H1 (cell line): ENCODE measurements around the gene KLHL26. TPM values are rescaled to one million over a fixed set of nuclear protein-coding genes. Genes with fewer than 3 reads are reported as not detected.

Experiments used
- CTCF ChIA-PET: fragments of 300-600 bp; sonication (Branson Sonifier 250); formaldehyde crosslinking; loops from one replicate; lab custom pipeline; 2021; ENCODE audit not compliant: partially characterized antibody; lab: Charles Lee
- POLR2A ChIA-PET: fragments of 300-600 bp; sonication (Branson Sonifier 250); formaldehyde crosslinking; loops from one replicate; lab custom pipeline; 2021; ENCODE audit warnings: inconsistent platforms; ENCODE audit not compliant: partially characterized antibody; lab: Charles Lee
- DNase-seq, 2 experiments: peaks; one replicate each; pipeline versions ENCODE4 v3.0.0 to v3.0.0-alpha.2; 2010 to 2022; ENCODE audit warnings: low spot score in 2 of 2, low read depth in 1 of 2, mixed read lengths in 1 of 2
- FAIRE-seq: peaks from 2 replicates; lab custom pipeline; 2011; peaks lifted over from hg19 to GRCh38; lab: Jason Lieb, UNC
- H2AFZ ChIP-seq: 2 replicates; pipeline ENCODE4 v1.8.1; 2012; ENCODE audit warnings: low read length, inconsistent platforms
- H2AK5ac ChIP-seq: 2 replicates; pipeline ENCODE4 v1.6.1; 2013; ENCODE audit warnings: low read depth, low read length
- H2BK120ac ChIP-seq: replicated peaks from 2 replicates; pipeline ENCODE3; 2013; ENCODE audit warnings: low read depth, low read length, inconsistent platforms
- H2BK12ac ChIP-seq: 2 replicates; pipeline ENCODE4 v1.6.1; 2013; ENCODE audit warnings: low read depth, low read length
- H2BK15ac ChIP-seq: 2 replicates; pipeline ENCODE4 v1.6.1; 2013; ENCODE audit warnings: low read length
- H2BK20ac ChIP-seq: 2 replicates; pipeline ENCODE4 v1.6.1; 2013; ENCODE audit warnings: low read length
- H2BK5ac ChIP-seq: 2 replicates; pipeline ENCODE4 v1.6.1; 2013; ENCODE audit warnings: low read depth, low read length
- H3K14ac ChIP-seq: 2 replicates; pipeline ENCODE4 v1.6.1; 2013; ENCODE audit warnings: inconsistent platforms; ENCODE audit not compliant: insufficient read length
- H3K18ac ChIP-seq: 2 replicates; pipeline ENCODE4 v1.6.1; 2013; ENCODE audit warnings: low read length; ENCODE audit errors: extremely low read depth
- H3K23ac ChIP-seq: 2 replicates; pipeline ENCODE4 v1.6.1; 2013; ENCODE audit warnings: inconsistent platforms; ENCODE audit not compliant: insufficient read length
- H3K23me2 ChIP-seq: 2 replicates; pipeline ENCODE4 v1.6.1; 2013; ENCODE audit warnings: low read depth, low read length
- H3K27ac ChIP-seq: 2 replicates; pipeline ENCODE4 v1.6.1; 2011; ENCODE audit warnings: low read depth, low read length, inconsistent platforms
- H3K27me3 ChIP-seq, 4 experiments: replicated peaks in 1 of 4; 1 replicate in 1 of 4; 2 replicates in 3 of 4; pipeline versions ENCODE4 v1.6.1 to v1.8.1; 2011 to 2013; ENCODE audit warnings: low read length in 3 of 4, mild to moderate bottlenecking in 3 of 4, inconsistent platforms in 2 of 4, mixed read lengths in 2 of 4, moderate library complexity in 1 of 4; ENCODE audit not compliant: control insufficient read depth in 3 of 4, insufficient read depth in 3 of 4; ENCODE audit errors: extremely low read depth in 1 of 4
- H3K36me3 ChIP-seq, 4 experiments: 2 replicates each; pipeline versions ENCODE4 v1.6.1 to v1.8.1; 2011 to 2013; ENCODE audit warnings: mild to moderate bottlenecking in 4 of 4, low read length in 3 of 4, moderate library complexity in 2 of 4, control low read depth in 1 of 4, inconsistent platforms in 1 of 4; ENCODE audit not compliant: insufficient read depth in 4 of 4, control insufficient read depth in 2 of 4
- H3K4ac ChIP-seq: replicated peaks from 2 replicates; pipeline ENCODE3; 2013; ENCODE audit warnings: low read length, low read depth, mixed read lengths, inconsistent platforms; ENCODE audit not compliant: insufficient read length
- H3K4me1 ChIP-seq, 4 experiments: replicated peaks in 1 of 4; 1 replicate in 1 of 4; 2 replicates in 3 of 4; pipeline versions ENCODE4 v1.6.1 to v1.8.1; 2011 to 2013; ENCODE audit warnings: low read length in 3 of 4, inconsistent platforms in 2 of 4, mixed read lengths in 1 of 4; ENCODE audit not compliant: insufficient read depth in 4 of 4, control insufficient read depth in 3 of 4
- H3K4me2 ChIP-seq, 2 experiments: 2 replicates each; pipeline versions ENCODE4 v1.6.1 to v1.8.1; 2011 to 2013; ENCODE audit warnings: low read depth in 2 of 2, low read length in 2 of 2, control low read depth in 1 of 2, inconsistent platforms in 1 of 2, mild to moderate bottlenecking in 1 of 2; ENCODE audit not compliant: insufficient read depth in 1 of 2
- H3K4me3 ChIP-seq, 4 experiments: fragments of 200-600, 300-600 bp in 1 of 4; sonication (generic), shearing (Covaris generic), sonication (Bioruptor Twin) in 1 of 4; 2 replicates each; pipeline versions ENCODE4 v1.5.1 to v1.8.1; 2011 to 2016; ENCODE audit warnings: low read length in 4 of 4, low read depth in 3 of 4, control low read depth in 2 of 4, inconsistent platforms in 2 of 4, mild to moderate bottlenecking in 2 of 4, mixed read lengths in 1 of 4, moderate library complexity in 1 of 4; ENCODE audit not compliant: insufficient read depth in 2 of 4; ENCODE audit errors: extremely low read depth in 1 of 4
- H3K56ac ChIP-seq: replicated peaks from 2 replicates; pipeline ENCODE3; 2013; ENCODE audit warnings: low read depth, mild to moderate bottlenecking, mixed read lengths, low read length, inconsistent platforms; ENCODE audit not compliant: insufficient read length
- H3K79me1 ChIP-seq: 2 replicates; pipeline ENCODE4 v1.6.1; 2013; ENCODE audit warnings: low read depth, low read length, control low read depth
- H3K79me2 ChIP-seq, 2 experiments: 2 replicates each; pipeline versions ENCODE4 v1.6.1 to v1.8.1; 2012 to 2013; ENCODE audit warnings: low read length in 2 of 2, mild to moderate bottlenecking in 2 of 2, inconsistent platforms in 1 of 2; ENCODE audit not compliant: insufficient read depth in 2 of 2, control insufficient read depth in 1 of 2
- H3K9ac ChIP-seq, 4 experiments: replicated peaks in 1 of 4; 1 replicate in 1 of 4; 2 replicates in 3 of 4; pipeline versions ENCODE4 v1.6.1 to v1.8.1; 2011 to 2013; ENCODE audit warnings: low read depth in 3 of 4, low read length in 3 of 4, control low read depth in 2 of 4, mild to moderate bottlenecking in 2 of 4, moderate library complexity in 2 of 4, inconsistent platforms in 1 of 4; ENCODE audit errors: extremely low read depth in 1 of 4
- H3K9me3 ChIP-seq, 2 experiments: 2 replicates each; pipeline versions ENCODE4 v1.6.1 to v1.8.1; 2012 to 2013; ENCODE audit warnings: mild to moderate bottlenecking in 2 of 2, moderate library complexity in 2 of 2, control low read depth in 1 of 2, inconsistent platforms in 1 of 2, low read depth in 1 of 2, low read length in 1 of 2, mixed read lengths in 1 of 2; ENCODE audit not compliant: insufficient read depth in 2 of 2
- H4K20me1 ChIP-seq, 2 experiments: replicated peaks in 1 of 2; 2 replicates each; pipeline versions ENCODE3 to v1.8.1; 2011 to 2013; ENCODE audit warnings: inconsistent platforms in 2 of 2, low read length in 2 of 2, mild to moderate bottlenecking in 1 of 2; ENCODE audit not compliant: insufficient read depth in 2 of 2, control insufficient read depth in 1 of 2
- H4K5ac ChIP-seq: 2 replicates; pipeline ENCODE4 v1.6.1; 2013; ENCODE audit warnings: low read length, low read depth, mixed read lengths, inconsistent platforms; ENCODE audit not compliant: insufficient read length
- H4K8ac ChIP-seq: 2 replicates; pipeline ENCODE4 v1.8.0; 2013; ENCODE audit warnings: mild to moderate bottlenecking, moderate library complexity, low read length, inconsistent platforms; ENCODE audit not compliant: insufficient read depth; ENCODE audit errors: extremely low read depth
- H4K91ac ChIP-seq: replicated peaks from 2 replicates; pipeline ENCODE3; 2013; ENCODE audit warnings: low read length, mixed read lengths, inconsistent platforms; ENCODE audit not compliant: insufficient read length
- BCL11A ChIP-seq, 2 experiments: IDR thresholded peaks; one replicate each; pipeline ENCODE4 v1.6.1; 2011; ENCODE audit warnings: low read depth in 2 of 2, low read length in 2 of 2, mild to moderate bottlenecking in 2 of 2
- CBX5 ChIP-seq: fragments of 300-800, 300-1000 bp; sonication (generic); IDR thresholded peaks from 2 replicates; pipeline ENCODE4 v1.7.1; 2016; ENCODE audit warnings: antibody characterized with exemption, low read length, low read depth
- EGR1 ChIP-seq: IDR thresholded peaks from 2 replicates; pipeline ENCODE4 v1.6.1; 2011; ENCODE audit warnings: low read depth, low read length, borderline replicate concordance
- EP300 ChIP-seq, 2 experiments: IDR thresholded peaks; 1 replicate in 1 of 2; 2 replicates in 1 of 2; pipeline ENCODE4 v1.6.1; 2011 to 2012; ENCODE audit warnings: low read depth in 2 of 2, low read length in 2 of 2, mild to moderate bottlenecking in 2 of 2, borderline replicate concordance in 1 of 2, inconsistent platforms in 1 of 2, moderate library complexity in 1 of 2
- EZH2 ChIP-seq: fragments of 200-600 bp; sonication (generic); IDR thresholded peaks from 2 replicates; pipeline ENCODE4 v1.7.1; 2012; ENCODE audit warnings: low read depth, mild to moderate bottlenecking, moderate library complexity, low read length, inconsistent platforms; ENCODE audit not compliant: severe bottlenecking
- GTF2F1 ChIP-seq: IDR thresholded peaks from 2 replicates; pipeline ENCODE4 v1.6.1; 2012; ENCODE audit warnings: low read depth, low read length, improper control_type of control experiment, borderline replicate concordance
- HDAC2 ChIP-seq, 2 experiments: fragments of 300-600 bp in 1 of 2; sonication (generic) in 1 of 2; IDR thresholded peaks; 2 replicates each; pipeline ENCODE4 v1.6.1; 2011 to 2012; ENCODE audit warnings: low read depth in 2 of 2, low read length in 2 of 2, mild to moderate bottlenecking in 2 of 2, moderate library complexity in 2 of 2, borderline replicate concordance in 1 of 2, inconsistent platforms in 1 of 2
- NRF1 ChIP-seq: IDR thresholded peaks from 2 replicates; pipeline ENCODE4 v1.6.1; 2011; ENCODE audit warnings: mild to moderate bottlenecking, low read depth, low read length, improper control_type of control experiment
- PHF8 ChIP-seq: fragments of 200-600 bp; sonication (generic); conservative IDR thresholded peaks from 2 replicates; pipeline ENCODE4 v1.7.1; 2012; ENCODE audit warnings: low read depth, mild to moderate bottlenecking, inconsistent platforms, low read length, moderate library complexity
- SUZ12 ChIP-seq: fragments of 200-600 bp; sonication (generic); IDR thresholded peaks from 2 replicates; pipeline ENCODE4 v1.6.1; 2012; ENCODE audit warnings: mild to moderate bottlenecking, inconsistent platforms, low read length, moderate library complexity, mixed read lengths
- WGBS, 2 experiments: shearing (Covaris generic) in 1 of 2; methylation state at CpG; one replicate each; pipeline versions ENCODE4 v1.1.6 to v1.1.7; 2013 to 2015; ENCODE audit warnings: low lambda C conversion rate in 2 of 2, mixed read lengths in 2 of 2, inconsistent platforms in 1 of 2, low coverage in 1 of 2, missing lambda C conversion rate in 1 of 2; ENCODE audit not compliant: insufficient replicate concordance in 2 of 2, insufficient coverage in 1 of 2, insufficient read length in 1 of 2; ENCODE audit errors: extremely low coverage in 1 of 2, missing lambda C conversion rate in 1 of 2; 5-methylcytosine and 5-hydroxymethylcytosine counted together
- polyA plus RNA-seq, 7 experiments: library from polyadenylated mRNA; depleted of rRNA in 3 of 7; stranded (reverse) in 5 of 7; unstranded in 2 of 7; fragments of >200 nt in 5 of 7; fragments of 200-250 nt in 2 of 7; gene quantifications; 1 replicate in 5 of 7; 2 replicates in 1 of 7; 4 replicates in 1 of 7; pipeline versions ENCODE4 v1.2.1 to v1.2.3, GENCODE V29; 2011 to 2013; ENCODE audit warnings: missing spikeins in 2 of 7, mixed read lengths in 2 of 7
- total RNA-seq: library from RNA; stranded (reverse); fragmentation: NEBNext Ultra II Directional; extraction: Animal tissue kit (Norgen Biotek cat#: 25700); gene quantifications from 2 replicates; pipeline ENCODE4 v1.2.1, GENCODE V29; 2021

The KLHL26 gene
- total and polyA plus RNA-seq, 2 of the 8 experiments (the other 6 are each of a cell fraction or from before 2014, with no cell fraction given): 2.2 to 8.8 TPM

DNA sequence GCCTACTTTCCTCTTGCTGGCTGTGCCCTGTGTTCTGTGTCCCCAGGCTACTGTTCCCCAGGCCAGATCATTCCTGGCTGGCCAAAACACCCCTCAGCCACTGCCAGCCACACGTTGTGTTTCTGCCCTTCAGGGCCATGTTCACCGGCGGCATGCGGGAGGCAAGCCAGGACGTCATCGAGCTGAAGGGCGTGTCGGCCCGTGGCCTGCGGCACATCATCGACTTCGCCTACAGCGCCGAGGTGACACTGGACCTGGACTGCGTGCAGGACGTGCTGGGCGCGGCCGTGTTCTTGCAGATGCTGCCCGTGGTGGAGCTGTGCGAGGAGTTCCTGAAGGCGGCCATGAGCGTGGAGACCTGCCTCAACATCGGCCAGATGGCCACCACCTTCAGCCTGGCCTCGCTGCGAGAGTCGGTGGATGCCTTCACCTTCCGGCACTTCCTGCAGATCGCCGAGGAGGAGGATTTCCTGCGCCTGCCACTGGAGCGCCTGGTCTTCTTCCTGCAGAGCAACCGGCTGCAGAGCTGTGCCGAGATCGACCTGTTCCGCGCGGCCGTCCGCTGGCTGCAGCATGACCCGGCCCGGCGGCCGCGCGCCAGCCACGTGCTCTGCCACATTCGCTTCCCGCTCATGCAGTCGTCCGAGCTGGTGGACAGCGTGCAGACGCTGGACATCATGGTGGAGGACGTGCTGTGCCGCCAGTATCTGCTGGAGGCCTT is 30.9 kb downstream of the KLHL26 start:
- no peaks in the 10 kb centered on the region for H3K9me3 ChIP-seq
- no peak overlapping the region for H2AFZ ChIP-seq
- ChIA-PET POLR2A (no interaction called here), CTCF (interaction anchor here (0.9 to 1.2 kb wide), 2 partner anchors 19 to 198 kb away, joined by 3 read pairs; no protein-coding TSS in a partner anchor)
- H3K4me1 ChIP-seq: peaks cover 0 to 8% (median 3%) of the 10 kb centered on the region in 4 experiments; a peak in 4 of 7 replicates
- H3K79me1 ChIP-seq: no peaks in the 10 kb centered on the region
- H4K20me1 ChIP-seq: peaks cover 2 to 8% of the 10 kb centered on the region in 2 experiments
- no peak overlapping the region for H3K18ac ChIP-seq
- H2BK20ac ChIP-seq: no peak overlapping the region
- no peak overlapping the region for H2BK12ac ChIP-seq
- peaks cover 0 to 17% (median 2%) of the 10 kb centered on the region in 4 experiments; a peak in 4 of 8 replicates for H3K36me3 ChIP-seq
- DNase-seq: no peak
- WGBS, 2 experiments: 96% methylated on average over 55 of the region's 55 CpGs; no CpG with 5 or more reads in 1 of the 2 experiments
- no peak overlapping the region for H3K23ac ChIP-seq
- H3K23me2 ChIP-seq: no peaks in the 10 kb centered on the region
- H2BK120ac ChIP-seq: no peak overlapping the region
- no peak overlapping the region for H3K56ac ChIP-seq
- no peak for FAIRE-seq
- no peak overlapping the region for H4K91ac ChIP-seq
- no peak overlapping the region for H3K4me2 ChIP-seq
- no peak overlapping the region for H3K27ac ChIP-seq
- no peaks in the 10 kb centered on the region for H3K79me2 ChIP-seq
- H4K8ac ChIP-seq: no peak overlapping the region
- H3K14ac ChIP-seq: no peak overlapping the region
- H2BK15ac ChIP-seq: no peak overlapping the region
- H4K5ac ChIP-seq: no peak overlapping the region
- no peak overlapping the region for H2BK5ac ChIP-seq
- H3K4ac ChIP-seq: no peak overlapping the region
- H2AK5ac ChIP-seq: no peak overlapping the region
- H3K4me3 ChIP-seq: no peak overlapping the region
- no peaks in the 10 kb centered on the region for H3K27me3 ChIP-seq
- H3K9ac ChIP-seq: no peak overlapping the region
- TF ChIP-seq SUZ12: no peak
- TF ChIP-seq HDAC2 (IDR thresholded peaks at IDR 0.05; ENCODE audit: borderline replicate concordance in 1 of 2, low read depth in 2 of 2, low read length in 2 of 2): no peak
- TF ChIP-seq GTF2F1: no peak
- no peak for TF ChIP-seq NRF1
- TF ChIP-seq EP300 (IDR thresholded peaks at IDR 0.05; ENCODE audit: borderline replicate concordance in 1 of 2, low read depth in 2 of 2, low read length in 2 of 2): no peak
- no peak for TF ChIP-seq EGR1
- no peak for TF ChIP-seq BCL11A (IDR thresholded peaks at IDR 0.05; ENCODE audit: low read depth in 2 of 2, low read length in 2 of 2)
- TF ChIP-seq EZH2: no peak
- no peak for TF ChIP-seq CBX5
- no peak for TF ChIP-seq PHF8
